ENCODE measurements around the gene C5orf63. TPM values are rescaled to one million over a fixed set of nuclear protein-coding genes. Genes with fewer than 3 reads are reported as not detected.
A peak's percentile ranks its signal among the peaks of the same experiment; 100 is the strongest.

C5orf63 gene
- total and polyA plus RNA-seq, 9 of the 15 experiments (the other 6 are each of a cell fraction or from before 2014, with no cell fraction given): 1.8 to 24.6 (median 6.2) TPM

- TF ChIP-seq PBX2 (CRISPR knock-in tag; IDR thresholded peaks at IDR 0.05; ENCODE audit: low read depth) (no peak), PBX2 (tag; conservative IDR thresholded peaks at IDR 0.05; ENCODE audit: low read depth) (no peak), ZBTB33 (CRISPR knock-in tag; IDR thresholded peaks at IDR 0.05) (peak; percentile 59; the same call in 1 of the 2 replicates), ATF1 (CRISPR knock-in tag; IDR thresholded peaks at IDR 0.05) (no peak), ATF1 (tag; IDR thresholded peaks at IDR 0.05) (peak; percentile 46; the same call in 1 of the 2 replicates), ARNT (IDR thresholded peaks at IDR 0.05) (no peak), RREB1 (CRISPR knock-in tag; IDR thresholded peaks at IDR 0.05) (no peak), ZNF584 (CRISPR knock-in tag; IDR thresholded peaks at IDR 0.05; ENCODE audit: low read depth) (no peak), GATA2 (CRISPR knock-in tag; IDR thresholded peaks at IDR 0.05) (no peak), UBTF (IDR thresholded peaks at IDR 0.05; ENCODE audit: borderline replicate concordance in 1 of 2, low read depth in 2 of 2, low read length in 2 of 2) (0 out of 4 replicates have a peak, but pooled peaks of 1 of the 2 experiments have one; percentile 11)
Observed at GRCh38 chr5:127072861-127073846, at the start of gene C5orf63 (continued).
